Astrocyte of the hippocampus (primary cell): ENCODE data around the gene ATXN10.

Experiments
- DNase-seq: peaks from one replicate; pipeline ENCODE4 v3.0.0; 2011; ENCODE audit warnings: low read depth, low spot score

The ATXN10 gene

DNA sequence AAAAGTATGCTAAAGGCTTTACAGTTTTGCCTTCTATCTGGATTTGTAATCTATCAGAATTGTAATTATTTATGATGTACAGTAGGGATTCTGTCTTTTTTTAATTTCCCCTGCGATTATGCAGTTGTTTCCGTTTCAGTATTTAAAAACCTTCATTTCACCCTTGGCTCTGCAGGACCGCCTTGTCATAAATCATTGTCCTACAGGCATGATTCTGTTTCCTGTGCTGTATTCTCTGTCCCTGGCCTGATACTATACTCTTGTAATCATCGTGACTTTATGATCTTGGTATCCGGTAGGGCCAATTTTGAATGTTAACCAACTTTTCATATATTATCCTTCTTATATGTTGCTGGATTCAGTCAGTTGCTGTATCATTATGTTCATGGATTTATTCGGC, 151.7 kb downstream of the ATXN10 start:
- DNase-seq = no peak

DNA sequence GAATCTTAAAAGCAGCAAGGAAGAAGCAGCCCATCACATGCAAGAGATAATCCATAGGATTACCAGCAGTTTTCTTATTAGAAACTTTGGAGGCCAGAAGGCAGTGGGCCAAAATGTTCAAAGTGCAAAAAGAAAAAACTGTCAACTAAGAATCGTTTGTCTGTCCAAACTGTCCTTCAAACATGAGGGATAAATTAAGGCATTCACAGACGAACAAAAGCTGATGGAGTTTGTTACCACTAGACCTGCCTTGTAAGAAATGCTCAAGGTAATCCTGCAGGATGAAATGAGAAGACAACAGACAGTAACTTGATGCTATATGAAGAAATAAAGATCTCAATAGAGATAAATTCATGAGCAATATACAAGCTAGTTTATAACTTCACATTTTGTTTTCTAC, 154.9 kb downstream of the ATXN10 start:
- DNase-seq = no peak

DNA sequence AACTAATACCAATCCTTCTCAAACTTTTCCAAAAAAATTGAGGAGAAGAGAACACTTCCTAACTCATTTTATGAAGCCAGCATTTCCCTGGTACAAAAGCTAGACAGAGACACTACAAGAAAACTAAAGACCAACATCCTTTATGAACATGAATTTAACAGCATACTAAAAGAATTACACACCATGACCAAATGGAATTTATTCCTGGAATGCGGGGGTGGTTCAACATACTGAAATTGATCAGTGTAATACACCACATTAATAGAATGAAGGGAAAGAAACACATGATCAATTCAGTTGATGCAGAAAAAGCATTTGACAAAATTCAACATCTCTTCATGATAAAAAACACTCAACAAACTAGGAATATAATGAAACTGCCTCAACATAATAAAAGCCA, 157.2 kb downstream of the ATXN10 start:
- no peak for DNase-seq

- DNase-seq = peak; percentile 34
Observed at GRCh38 chr22:45830531-45831245, 159.1 kb downstream of the ATXN10 start.

DNA sequence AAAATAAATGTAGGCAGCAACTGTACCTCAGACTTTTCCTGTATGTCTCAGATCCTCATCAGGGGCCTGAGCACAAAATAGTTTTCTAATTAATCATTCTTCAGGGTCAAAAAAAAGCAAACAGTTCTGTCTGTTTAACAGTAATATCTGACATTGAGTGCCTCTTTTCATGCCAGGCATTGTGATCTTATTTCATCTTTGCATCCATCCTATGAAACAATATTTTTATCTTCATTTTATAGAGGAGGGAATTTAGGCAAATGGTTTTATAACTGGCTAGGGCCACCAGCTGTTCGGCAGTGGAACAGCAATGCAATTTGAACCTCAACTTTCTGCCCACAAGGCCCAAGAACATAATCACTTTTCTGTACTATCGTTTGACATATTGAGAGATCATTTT, 159.8 kb downstream of the ATXN10 start:
- DNase-seq = peak; percentile 46

GRCh38 chr22:45832180-45832579, 160.5 kb downstream of the ATXN10 start:
- DNase-seq = no peak

DNA sequence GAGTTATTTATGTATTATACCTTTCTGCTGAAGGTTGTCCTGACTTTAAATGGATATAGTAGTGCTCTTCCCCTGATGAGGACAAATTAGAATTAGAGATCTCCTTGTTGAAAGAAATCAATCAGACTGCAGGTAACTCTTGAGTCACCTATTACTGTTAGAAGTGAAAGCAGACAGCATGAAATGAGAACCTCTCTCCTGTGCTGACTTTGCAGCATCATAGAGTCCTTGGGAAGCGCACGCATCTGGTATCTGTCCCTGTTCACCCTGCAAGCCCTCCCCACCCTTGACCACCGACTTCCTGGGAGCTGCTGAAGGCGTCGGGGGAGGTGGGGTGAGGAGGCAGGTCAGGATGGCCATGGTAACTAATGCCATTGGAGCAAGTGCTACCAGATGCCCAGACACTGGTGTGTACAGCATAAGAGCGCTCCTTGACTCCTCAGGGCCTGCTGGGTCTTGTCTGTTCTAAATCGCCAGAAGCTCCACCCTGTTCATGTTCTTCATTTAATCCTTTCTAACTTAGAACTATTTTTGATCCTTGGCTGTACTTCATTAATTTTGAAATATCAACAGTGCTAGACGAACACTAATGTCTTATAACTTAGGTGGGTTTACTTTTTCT, 161.4 kb downstream of the ATXN10 start:
- no peak for DNase-seq

- no peak for DNase-seq
Observed at GRCh38 chr22:45833613-45834012, 162.0 kb downstream of the ATXN10 start.

DNA sequence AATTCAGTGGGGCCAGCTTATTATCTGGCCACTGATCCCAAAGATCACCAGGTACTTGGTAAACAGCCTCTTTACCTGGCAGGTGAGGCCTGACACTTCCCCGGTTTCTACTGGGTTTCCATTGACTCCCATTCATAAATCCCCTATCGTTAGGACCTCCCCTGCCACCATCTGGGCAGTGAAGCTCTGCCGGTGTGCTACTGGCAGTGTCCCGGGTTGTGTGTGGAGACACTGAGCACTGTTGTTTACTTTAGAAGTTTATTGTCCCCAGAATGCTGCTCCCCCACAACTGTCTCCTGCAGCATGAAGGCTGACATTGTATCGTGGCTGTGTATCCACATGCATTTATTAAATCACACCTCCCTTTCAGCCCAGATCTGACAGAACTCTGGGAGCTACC, 162.6 kb downstream of the ATXN10 start:
- DNase-seq = no peak

GRCh38 chr22:45834795-45835194, 163.2 kb downstream of the ATXN10 start:
- DNase-seq = no peak

DNA sequence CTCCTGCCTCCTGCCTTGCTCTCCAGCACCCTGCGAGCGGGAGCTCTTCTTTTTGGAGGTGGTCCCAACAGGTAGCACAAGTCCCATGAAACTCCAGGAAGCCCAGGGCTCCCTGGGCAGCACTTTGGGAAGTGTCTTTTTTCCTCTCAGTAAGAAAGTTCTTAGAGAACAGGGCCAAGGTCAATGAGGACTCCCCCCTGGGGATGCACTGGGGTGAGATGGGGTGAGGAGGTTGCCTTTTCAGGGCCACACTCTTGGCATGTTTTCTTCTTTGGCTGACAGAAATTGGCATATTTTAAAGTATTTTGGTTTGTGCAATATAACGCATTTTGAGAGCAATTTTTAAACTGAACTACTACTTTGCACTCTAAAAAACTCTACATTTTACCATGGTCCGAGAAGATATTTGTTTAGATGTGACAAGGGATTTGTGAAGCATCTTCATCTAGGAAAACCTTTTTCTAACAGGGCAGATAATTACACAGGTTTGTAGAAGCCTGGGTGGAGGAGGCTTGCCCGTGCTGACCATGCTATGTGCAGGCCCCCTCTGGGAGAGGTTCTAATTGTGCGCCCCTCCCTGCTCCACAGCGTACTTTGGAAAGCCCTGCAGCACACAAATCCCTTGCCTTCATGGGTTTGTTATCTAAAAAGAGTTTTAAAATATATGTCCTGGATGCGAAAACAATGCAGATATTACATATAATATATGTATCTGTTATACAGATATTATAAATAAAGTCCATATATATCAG, 165.0 kb downstream of the ATXN10 start:
- DNase-seq = no peak

- DNase-seq = no peak
Observed at GRCh38 chr22:45837508-45837907, 165.9 kb downstream of the ATXN10 start.

GRCh38 chr22:45838305-45838887, 166.8 kb downstream of the ATXN10 start:
- DNase-seq = no peak

- DNase-seq = no peak
Observed at GRCh38 chr22:45840483-45840882, 168.8 kb downstream of the ATXN10 start.

DNA sequence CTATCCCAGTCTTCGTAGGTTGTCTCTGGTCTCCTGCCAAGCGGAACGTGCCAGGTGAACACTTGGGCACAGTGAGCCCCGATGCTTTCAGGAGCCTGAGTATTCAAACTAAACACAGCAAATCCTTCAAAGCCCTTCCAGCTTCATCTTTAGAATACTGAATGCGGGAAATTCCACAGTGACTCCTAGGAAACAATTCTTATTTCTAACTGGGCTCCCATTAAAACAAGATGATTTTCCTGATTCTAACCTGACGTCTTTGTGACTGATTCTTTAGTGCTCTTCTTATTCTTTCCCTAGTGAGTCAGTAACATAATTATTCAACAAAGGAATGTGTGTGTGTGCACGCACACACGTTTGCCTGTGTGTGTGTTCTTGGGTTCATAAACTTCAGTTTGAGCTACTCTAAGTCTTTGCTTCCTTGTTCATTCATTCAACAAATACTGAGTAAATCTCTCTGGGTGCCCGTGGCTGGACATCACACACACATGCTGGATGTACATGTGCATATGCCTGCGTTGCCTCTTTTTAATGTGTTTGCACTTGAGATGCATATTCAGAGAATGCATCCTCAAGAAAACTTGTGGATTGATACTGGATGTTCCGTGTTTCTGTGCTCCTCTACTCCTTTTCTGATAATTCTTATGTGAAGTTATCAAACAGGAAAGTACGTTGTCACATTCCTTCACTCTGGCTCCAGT, 170.8 kb downstream of the ATXN10 start:
- peak; percentile 70 for DNase-seq

DNA sequence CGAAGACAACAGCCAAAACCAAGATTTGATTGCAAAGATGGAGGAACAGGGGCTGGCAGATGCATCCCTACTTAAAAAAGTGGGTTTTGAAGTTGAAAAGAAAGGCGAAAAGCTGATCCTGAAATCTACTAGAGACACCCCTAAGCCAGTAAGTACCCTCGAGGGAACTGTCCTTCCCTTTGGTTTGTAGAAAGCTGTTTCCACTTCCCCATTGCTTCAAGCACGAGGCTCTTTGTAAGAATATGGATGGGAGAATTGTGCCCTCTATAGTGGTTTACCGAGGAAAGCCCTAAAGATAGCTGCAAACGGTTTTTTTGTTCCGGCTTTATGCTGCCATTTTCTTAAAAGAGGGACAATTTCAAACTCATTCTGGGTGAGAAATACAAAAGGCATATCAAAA, 171.4 kb downstream of the ATXN10 start:
- DNase-seq = no peak

- DNase-seq = no peak
Observed at GRCh38 chr22:45843986-45844385, 172.4 kb downstream of the ATXN10 start.

GRCh38 chr22:45845076-45845487, 173.4 kb downstream of the ATXN10 start:
- peak; percentile 81 for DNase-seq

GRCh38 chr22:45846952-45847351, 175.3 kb downstream of the ATXN10 start:
- peak; percentile 26 for DNase-seq

DNA sequence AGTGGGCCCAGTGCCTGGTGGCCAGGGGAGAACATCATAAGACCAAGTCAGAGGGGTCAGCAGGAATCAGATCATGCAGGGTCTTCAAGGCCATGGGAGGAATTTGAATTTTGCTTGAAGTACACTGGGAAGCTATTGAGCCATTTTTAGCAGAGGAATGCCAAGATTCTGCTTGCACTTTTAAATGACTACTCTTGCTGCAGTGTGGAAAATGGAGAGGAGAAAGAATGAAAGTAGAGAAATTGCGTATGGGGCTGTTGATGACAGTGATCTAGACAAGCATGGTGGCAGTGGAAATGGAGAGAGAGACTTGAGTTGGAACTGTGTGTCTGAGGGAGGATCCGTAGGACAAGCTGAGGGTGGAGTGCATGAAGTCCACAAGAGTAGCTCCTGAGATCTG, 177.3 kb downstream of the ATXN10 start:
- DNase-seq = no peak

DNA sequence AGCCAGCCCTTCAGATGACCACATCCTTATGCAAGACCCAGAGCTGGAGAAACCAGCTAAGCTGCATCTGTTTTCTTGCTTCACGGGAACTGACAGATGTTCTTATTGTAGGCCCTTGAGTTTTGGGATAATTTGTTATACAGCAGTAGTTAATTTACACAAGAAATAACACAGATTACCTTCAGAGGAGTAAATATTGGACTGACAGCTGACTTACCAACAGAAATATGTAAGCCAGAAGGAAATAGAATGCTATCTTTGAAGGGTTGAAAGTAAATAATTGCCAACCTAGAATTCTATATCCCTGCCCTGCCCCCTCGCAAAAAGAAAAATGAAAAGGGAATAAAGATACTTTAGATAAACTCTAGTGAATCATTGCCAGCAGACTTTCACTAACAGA, 181.2 kb downstream of the ATXN10 start:
- no peak for DNase-seq

DNA sequence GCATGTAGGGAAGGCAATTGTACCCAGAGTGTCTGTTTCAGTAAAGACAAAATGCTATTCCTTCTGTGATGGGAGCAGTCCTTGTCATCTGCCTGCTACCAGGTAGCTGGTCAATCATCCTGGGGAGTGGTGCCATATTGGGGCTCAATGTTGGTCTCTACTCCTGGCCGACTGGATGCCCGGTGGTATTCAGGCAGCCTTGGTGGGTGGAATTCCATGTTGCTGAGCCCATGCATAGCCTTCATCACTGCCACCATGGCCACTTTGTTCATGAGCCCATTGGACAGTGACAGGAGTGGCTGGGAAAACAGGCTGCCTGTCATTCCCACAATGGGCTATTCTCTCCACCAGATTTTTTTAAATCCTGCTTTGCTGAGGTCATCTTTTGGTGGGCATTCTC, 184.3 kb downstream of the ATXN10 start:
- DNase-seq = no peak
